ENCODE data around the gene GABPB1. TPM values are rescaled to one million over a fixed set of nuclear protein-coding genes. Genes with fewer than 3 reads are reported as not detected.

Gene GABPB1
- total RNA-seq, 1 donor from 2014 or later, result 48.9 TPM

- no peak for DNase-seq (ENCODE audit: low read depth)
- no peak overlapping the region for H3K4me3 ChIP-seq (ENCODE audit: low read depth, low read length)
- no peak for TF ChIP-seq CTCF (conservative IDR thresholded peaks at IDR 0.05; ENCODE audit: low read depth, low read length)
Measured at GRCh38 chr15:50256188-50257041, 98.6 kb downstream of the GABPB1 start.

- no peak for DNase-seq (ENCODE audit: low read depth)
- no peak for TF ChIP-seq CTCF (conservative IDR thresholded peaks at IDR 0.05; ENCODE audit: low read depth, low read length)
- no peak overlapping the region for H3K4me3 ChIP-seq (ENCODE audit: low read depth, low read length)
Measured at GRCh38 chr15:50252556-50252955, 102.4 kb downstream of the GABPB1 start.

DNA sequence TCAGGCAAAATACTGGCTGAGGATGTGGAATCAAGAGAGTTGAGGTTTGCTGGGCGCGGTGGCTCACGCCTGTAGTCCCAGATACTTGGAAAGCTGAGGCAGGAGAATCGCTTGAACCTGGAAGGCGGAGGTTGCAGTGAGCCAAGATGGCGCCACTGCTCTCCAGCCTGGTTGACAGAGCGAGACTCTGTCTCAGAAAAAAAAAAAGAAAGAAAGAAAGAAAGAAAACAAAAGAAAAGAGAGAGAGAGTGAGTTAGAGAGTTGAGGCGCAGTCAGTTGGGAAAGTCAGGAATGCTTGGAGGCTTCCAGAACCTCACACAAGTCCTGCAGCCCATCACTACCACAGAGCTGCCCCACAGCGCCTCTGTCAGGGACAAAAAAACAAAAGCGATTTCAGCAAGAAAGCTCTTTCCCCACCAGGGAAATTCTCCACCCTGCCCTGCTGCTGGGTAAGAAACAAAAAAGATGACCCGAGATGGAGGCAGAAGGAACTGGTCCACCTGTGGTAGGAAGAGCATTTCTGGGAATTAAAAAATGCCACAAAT is 103.3 kb downstream of the GABPB1 start:
- no peak overlapping the region for H3K4me3 ChIP-seq (ENCODE audit: low read depth, low read length)
- no peak for TF ChIP-seq CTCF (conservative IDR thresholded peaks at IDR 0.05; ENCODE audit: low read depth, low read length)
- no peak for DNase-seq (ENCODE audit: low read depth)

DNA sequence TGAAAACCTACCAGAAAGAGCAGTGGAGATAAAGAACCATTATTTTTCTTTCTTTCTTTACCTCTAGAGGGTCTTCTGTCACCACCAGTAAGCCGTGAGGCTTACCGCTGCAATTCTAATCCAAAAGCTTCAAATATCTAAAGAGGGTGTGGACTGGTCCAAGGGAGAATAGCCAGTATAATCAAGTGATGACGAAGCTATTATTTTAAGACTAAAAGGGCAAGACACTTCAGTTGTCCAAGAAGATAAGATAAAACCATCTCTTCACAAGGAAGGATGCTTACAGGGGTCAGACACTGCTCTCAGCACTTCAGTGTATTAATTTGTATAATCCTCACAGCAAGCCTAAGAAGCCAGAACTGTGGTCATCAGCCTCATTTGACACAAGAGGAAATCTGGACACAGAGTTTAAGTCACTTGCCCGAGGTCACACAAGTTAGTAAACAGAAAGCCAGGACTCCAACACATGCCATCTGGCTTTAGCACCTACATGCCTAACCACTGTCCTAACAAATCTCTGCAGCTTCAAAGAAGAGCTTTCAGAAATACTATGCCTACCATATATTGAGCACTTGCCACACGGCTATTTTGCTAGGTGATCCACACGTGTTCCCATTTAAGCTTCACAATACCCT is 104.1 kb downstream of the GABPB1 start:
- H3K4me3 ChIP-seq (ENCODE audit: low read depth, low read length), result no peak overlapping the region
- TF ChIP-seq CTCF (conservative IDR thresholded peaks at IDR 0.05; ENCODE audit: low read depth, low read length), result no peak
- DNase-seq (ENCODE audit: low read depth), result no peak

DNA sequence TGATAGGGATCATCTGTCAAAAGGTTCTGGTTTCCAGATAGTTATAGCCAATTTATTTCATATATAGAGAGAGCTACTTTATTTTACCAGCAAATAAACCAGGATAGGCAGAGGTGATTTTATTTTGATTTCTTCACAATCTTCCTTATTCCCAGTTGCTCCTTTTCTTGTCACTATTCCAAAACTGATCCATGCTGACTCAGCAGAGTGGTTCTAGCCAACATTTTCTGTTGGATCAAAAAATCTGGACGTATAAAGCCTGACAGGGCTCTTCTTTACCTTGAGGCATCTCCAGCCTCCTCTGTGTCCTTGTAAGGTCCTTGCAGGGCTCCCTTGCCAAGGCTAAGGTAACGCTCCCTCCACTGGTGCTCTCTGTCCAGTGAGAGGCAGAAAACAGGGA is 105.3 kb downstream of the GABPB1 start:
- TF ChIP-seq CTCF (conservative IDR thresholded peaks at IDR 0.05; ENCODE audit: low read depth, low read length), result no peak
- no peak overlapping the region for H3K4me3 ChIP-seq (ENCODE audit: low read depth, low read length)
- DNase-seq (ENCODE audit: low read depth), result no peak

DNA sequence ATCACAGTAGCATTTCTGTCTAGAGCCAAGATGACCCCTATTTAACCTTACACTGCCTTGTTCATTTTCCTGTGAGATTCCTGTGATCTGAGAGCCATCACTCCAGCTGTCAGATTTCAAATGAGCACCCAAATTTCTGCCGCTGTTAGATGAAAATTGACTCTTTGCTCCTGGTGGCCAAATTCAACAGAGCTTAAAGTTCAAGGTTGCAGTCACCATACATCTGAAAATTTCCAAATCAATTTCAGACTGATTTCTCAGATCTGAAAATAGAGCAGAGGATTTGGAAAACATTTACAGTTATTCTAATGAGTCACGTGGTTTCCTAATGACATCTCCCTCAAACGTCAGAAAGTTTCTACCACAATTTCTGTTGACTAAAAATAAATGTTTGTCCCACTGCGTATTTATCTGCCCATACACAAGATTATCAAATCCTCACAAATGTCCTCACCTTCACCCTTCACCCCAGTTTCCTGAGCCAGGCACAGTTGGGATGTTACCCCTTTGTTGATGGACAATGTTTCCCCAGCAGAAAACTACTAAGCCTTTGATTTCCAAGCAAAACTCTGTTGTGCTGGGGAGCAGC is 105.9 kb downstream of the GABPB1 start:
- no peak for TF ChIP-seq CTCF (conservative IDR thresholded peaks at IDR 0.05; ENCODE audit: low read depth, low read length)
- H3K4me3 ChIP-seq (ENCODE audit: low read depth, low read length), result no peak overlapping the region
- no peak for DNase-seq (ENCODE audit: low read depth)
